H9 (cell line): Measurements from ENCODE around the gene EYA4. TPM values are rescaled to one million over a fixed set of nuclear protein-coding genes. Genes with fewer than 3 reads are reported as not detected.

ENCODE experiments used
- DNase-seq: peaks from one replicate; pipeline ENCODE4 v3.0.0-alpha.2; 2017
- H2AFZ ChIP-seq: one replicate; pipeline ENCODE4 v1.6.1; 2013; ENCODE audit warnings: mild to moderate bottlenecking, low read length, control low read depth, moderate library complexity
- H2AK5ac ChIP-seq: 2 replicates; pipeline ENCODE4 v1.6.1; 2013; ENCODE audit warnings: low read length, control low read depth, mixed read lengths; ENCODE audit not compliant: insufficient read length
- H2BK120ac ChIP-seq: one replicate; pipeline ENCODE4 v1.6.1; 2013; ENCODE audit warnings: low read depth, mild to moderate bottlenecking, low read length, control low read depth, inconsistent platforms; ENCODE audit not compliant: poor library complexity, severe bottlenecking
- H2BK12ac ChIP-seq: 2 replicates; pipeline ENCODE4 v1.6.1; 2013; ENCODE audit warnings: low read length, control low read depth, mixed read lengths, low read depth; ENCODE audit not compliant: insufficient read length
- H2BK15ac ChIP-seq: 2 replicates; pipeline ENCODE4 v1.6.1; 2013; ENCODE audit warnings: low read depth, low read length, control low read depth
- H2BK20ac ChIP-seq: one replicate; pipeline ENCODE4 v1.6.1; 2013; ENCODE audit warnings: low read depth, mild to moderate bottlenecking, low read length, control low read depth, inconsistent platforms; ENCODE audit not compliant: poor library complexity, severe bottlenecking
- H2BK5ac ChIP-seq: 2 replicates; pipeline ENCODE4 v1.6.1; 2013; ENCODE audit warnings: low read length, control low read depth, mixed read lengths; ENCODE audit not compliant: insufficient read length
- H3K14ac ChIP-seq: 2 replicates; pipeline ENCODE4 v1.6.1; 2013; ENCODE audit warnings: low read length, control low read depth; ENCODE audit not compliant: insufficient read depth
- H3K18ac ChIP-seq: 2 replicates; pipeline ENCODE4 v1.6.1; 2013; ENCODE audit warnings: low read depth, mild to moderate bottlenecking, mixed read lengths, low read length, control low read depth; ENCODE audit not compliant: insufficient read length
- H3K23ac ChIP-seq: 2 replicates; pipeline ENCODE4 v1.6.1; 2013; ENCODE audit warnings: low read length, control low read depth, mixed read lengths, low read depth; ENCODE audit not compliant: insufficient read length
- H3K23me2 ChIP-seq: 2 replicates; pipeline ENCODE4 v1.6.1; 2013; ENCODE audit warnings: low read depth, mild to moderate bottlenecking, mixed read lengths, low read length, control low read depth; ENCODE audit not compliant: insufficient read length, poor library complexity, severe bottlenecking
- H3K27ac ChIP-seq: 2 replicates; pipeline ENCODE4 v1.5.1; 2013; ENCODE audit warnings: low read length, control low read depth, mixed read lengths, low read depth; ENCODE audit not compliant: insufficient read length
- H3K27me3 ChIP-seq: 2 replicates; pipeline ENCODE4 v1.6.1; 2013; ENCODE audit warnings: low read length, control low read depth, inconsistent platforms; ENCODE audit not compliant: insufficient read depth
- H3K4ac ChIP-seq: 2 replicates; pipeline ENCODE4 v1.6.1; 2013; ENCODE audit warnings: low read depth, mild to moderate bottlenecking, control low read depth, inconsistent platforms, low read length, moderate library complexity
- H3K4me1 ChIP-seq: 2 replicates; pipeline ENCODE4 v1.6.1; 2013; ENCODE audit warnings: low read length, control low read depth, inconsistent platforms; ENCODE audit not compliant: insufficient read depth
- H3K4me2 ChIP-seq: 2 replicates; pipeline ENCODE4 v1.6.1; 2013; ENCODE audit warnings: low read length, control low read depth, mixed read lengths; ENCODE audit not compliant: insufficient read length, insufficient read depth
- H3K56ac ChIP-seq: 2 replicates; pipeline ENCODE4 v1.6.1; 2013; ENCODE audit warnings: low read depth, mild to moderate bottlenecking, mixed read lengths, low read length, control low read depth; ENCODE audit not compliant: insufficient read length
- H3K79me1 ChIP-seq: 2 replicates; pipeline ENCODE4 v1.6.1; 2013; ENCODE audit warnings: low read depth, mild to moderate bottlenecking, moderate library complexity, low read length, control low read depth, inconsistent platforms; ENCODE audit not compliant: insufficient read depth, poor library complexity, severe bottlenecking
- H3K79me2 ChIP-seq: 2 replicates; pipeline ENCODE4 v1.6.1; 2013; ENCODE audit warnings: low read length, control low read depth, inconsistent platforms; ENCODE audit not compliant: insufficient read depth
- H3K9ac ChIP-seq: 2 replicates; pipeline ENCODE4 v1.6.1; 2013; ENCODE audit warnings: low read length, control low read depth, mixed read lengths; ENCODE audit not compliant: insufficient read length; ENCODE audit errors: extremely low read depth
- H3K9me3 ChIP-seq: one replicate; pipeline ENCODE4 v1.6.1; 2013; ENCODE audit warnings: low read depth, low read length, inconsistent platforms; ENCODE audit not compliant: control insufficient read depth
- H3T11ph ChIP-seq: one replicate; pipeline ENCODE4 v1.6.1; 2013; ENCODE audit warnings: mild to moderate bottlenecking, low read length, control low read depth, inconsistent platforms
- H4K20me1 ChIP-seq: one replicate; pipeline ENCODE4 v1.6.1; 2013; ENCODE audit not compliant: control insufficient read depth, insufficient read length, insufficient read depth
- H4K5ac ChIP-seq: 2 replicates; pipeline ENCODE4 v1.6.1; 2013; ENCODE audit warnings: low read depth, mild to moderate bottlenecking, mixed read lengths, low read length, control low read depth; ENCODE audit not compliant: insufficient read length
- H4K8ac ChIP-seq: replicated peaks from 2 replicates; pipeline ENCODE4 v1.6.1; 2013; ENCODE audit warnings: low read length, control low read depth, mixed read lengths, low read depth; ENCODE audit not compliant: insufficient read length
- H4K91ac ChIP-seq: 2 replicates; pipeline ENCODE4 v1.6.1; 2013; ENCODE audit warnings: low read depth, mild to moderate bottlenecking, moderate library complexity, mixed read lengths, low read length, control low read depth; ENCODE audit not compliant: insufficient read length
- H3K27ac Mint-ChIP-seq, 3 experiments: 2 replicates in 2 of 3; 3 replicates in 1 of 3; pipeline ENCODE4 v1.8.0; 2020 to 2021; ENCODE audit warnings: mixed read lengths in 3 of 3, mild to moderate bottlenecking in 1 of 3, moderate library complexity in 1 of 3
- H3K27me3 Mint-ChIP-seq: 2 replicates; pipeline ENCODE4 v1.8.0; 2021; ENCODE audit warnings: low read depth, mild to moderate bottlenecking, moderate library complexity, mixed read lengths
- H3K36me3 Mint-ChIP-seq, 3 experiments: 2 replicates in 2 of 3; 3 replicates in 1 of 3; pipeline ENCODE4 v1.8.0; 2020 to 2021; ENCODE audit warnings: low read depth in 3 of 3, mixed read lengths in 3 of 3; ENCODE audit not compliant: insufficient read depth in 1 of 3
- H3K4me1 Mint-ChIP-seq, 2 experiments: 2 replicates each; pipeline ENCODE4 v1.8.0; 2020; ENCODE audit warnings: mixed read lengths in 2 of 2
- H3K4me3 Mint-ChIP-seq, 2 experiments: 2 replicates in 1 of 2; 3 replicates in 1 of 2; pipeline ENCODE4 v1.8.0; 2020 to 2021; ENCODE audit warnings: mild to moderate bottlenecking in 2 of 2, mixed read lengths in 2 of 2, moderate library complexity in 1 of 2
- H3K9me3 Mint-ChIP-seq, 2 experiments: 2 replicates in 1 of 2; 3 replicates in 1 of 2; pipeline ENCODE4 v1.8.0; 2020; ENCODE audit warnings: mild to moderate bottlenecking in 2 of 2, mixed read lengths in 2 of 2, moderate library complexity in 1 of 2
- WGBS: extraction: QIAGEN DNeasy Blood & Tissue Kit; methylation state at CpG from one replicate; pipeline ENCODE4 v1.1.7; 2013; ENCODE audit warnings: missing lambda C conversion rate, low lambda C conversion rate, mixed read lengths; ENCODE audit not compliant: insufficient read length; ENCODE audit errors: extremely low coverage; 5-methylcytosine and 5-hydroxymethylcytosine counted together
- total RNA-seq: library from RNA; stranded (reverse); gene quantifications from 2 replicates; pipeline ENCODE4 v1.2.1, GENCODE V29; 2021
- TF ChIP-seq, protein P1 (sequence below): fragments of 200-600 bp; sonication (generic); conservative IDR thresholded peaks from 3 replicates; pipeline ENCODE4 v1.8.0; 2021; ENCODE audit warnings: antibody characterized with exemption, mild to moderate bottlenecking

EYA4 gene
- total RNA-seq, 1 experiment from 2014 or later: 0.26 TPM

DNA sequence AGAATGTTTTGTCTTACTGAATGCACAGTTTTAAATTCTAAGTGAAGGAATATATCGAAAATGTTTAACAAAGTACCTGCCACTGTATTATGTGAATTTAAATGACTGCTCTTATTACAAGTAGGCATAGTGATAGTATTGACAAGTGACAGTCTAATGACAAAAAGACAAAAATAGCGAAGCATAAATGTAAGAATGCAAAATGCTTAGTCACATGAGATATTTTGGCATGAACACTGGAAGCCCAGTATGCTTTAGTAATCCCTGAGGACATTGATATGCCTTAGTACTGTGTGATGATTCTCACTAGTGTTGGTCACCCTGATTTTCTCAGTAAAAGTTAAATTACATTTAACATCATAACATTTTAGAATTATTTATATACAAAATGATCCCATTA is 153.5 kb downstream of the EYA4 start:
- Histone ChIP-seq H4K20me1 (no peaks in the 10 kb centered on the region), H3K4me1 (peaks cover 3% of the 10 kb centered on the region), H3K4ac (no peak overlapping the region), H3K56ac (no peak overlapping the region), H4K5ac (no peak overlapping the region), H3K79me1 (no peaks in the 10 kb centered on the region), H3K9me3 (no peaks in the 10 kb centered on the region), H2BK15ac (no peak overlapping the region), H3K4me2 (no peak overlapping the region), H2BK5ac (no peak overlapping the region), H3K23me2 (no peaks in the 10 kb centered on the region), H3K27me3 (no peaks in the 10 kb centered on the region), H2AK5ac (no peak overlapping the region), H2BK120ac (no peak overlapping the region), H4K91ac (no peak overlapping the region), H2BK12ac (no peak overlapping the region), H3K9ac (no peak overlapping the region), H2AFZ (no peak overlapping the region), H3K18ac (no peak overlapping the region), H3K27ac (no peak overlapping the region), H3K79me2 (no peaks in the 10 kb centered on the region), H3T11ph (no peak overlapping the region), H2BK20ac (no peak overlapping the region), H4K8ac (no peak overlapping the region), H3K23ac (no peak overlapping the region), H3K14ac (no peak overlapping the region)
- Mint-ChIP-seq H3K27me3 (no peaks in the 10 kb centered on the region), H3K4me1 (peaks cover 15 to 16% of the 10 kb centered on the region in 2 experiments), H3K36me3 (no peaks in the 10 kb centered on the region), H3K9me3 (no peaks in the 10 kb centered on the region), H3K4me3 (no peak overlapping the region), H3K27ac (no peak overlapping the region)
- no peak for DNase-seq
- WGBS: no CpG with 5 or more reads among the region's 2 CpGs
- TF ChIP-seq, protein P1, sequence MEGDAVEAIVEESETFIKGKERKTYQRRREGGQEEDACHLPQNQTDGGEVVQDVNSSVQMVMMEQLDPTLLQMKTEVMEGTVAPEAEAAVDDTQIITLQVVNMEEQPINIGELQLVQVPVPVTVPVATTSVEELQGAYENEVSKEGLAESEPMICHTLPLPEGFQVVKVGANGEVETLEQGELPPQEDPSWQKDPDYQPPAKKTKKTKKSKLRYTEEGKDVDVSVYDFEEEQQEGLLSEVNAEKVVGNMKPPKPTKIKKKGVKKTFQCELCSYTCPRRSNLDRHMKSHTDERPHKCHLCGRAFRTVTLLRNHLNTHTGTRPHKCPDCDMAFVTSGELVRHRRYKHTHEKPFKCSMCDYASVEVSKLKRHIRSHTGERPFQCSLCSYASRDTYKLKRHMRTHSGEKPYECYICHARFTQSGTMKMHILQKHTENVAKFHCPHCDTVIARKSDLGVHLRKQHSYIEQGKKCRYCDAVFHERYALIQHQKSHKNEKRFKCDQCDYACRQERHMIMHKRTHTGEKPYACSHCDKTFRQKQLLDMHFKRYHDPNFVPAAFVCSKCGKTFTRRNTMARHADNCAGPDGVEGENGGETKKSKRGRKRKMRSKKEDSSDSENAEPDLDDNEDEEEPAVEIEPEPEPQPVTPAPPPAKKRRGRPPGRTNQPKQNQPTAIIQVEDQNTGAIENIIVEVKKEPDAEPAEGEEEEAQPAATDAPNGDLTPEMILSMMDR: no peak
